GM12892 (cell line): Measurements from ENCODE around the gene FTHL17. TPM values are rescaled to one million over a fixed set of nuclear protein-coding genes. Genes with fewer than 3 reads are reported as not detected.

ENCODE experiments used
- DNase-seq: peaks from one replicate; pipeline ENCODE4 v3.0.0; 2011; ENCODE audit not compliant: insufficient read length
- FAIRE-seq: peaks from 2 replicates; lab custom pipeline; 2011; peaks lifted over from hg19 to GRCh38; lab: Jason Lieb, UNC
- POLR2A ChIP-seq: IDR thresholded peaks from 2 replicates; pipeline ENCODE4 v1.6.1; 2011; ENCODE audit warnings: low read depth, low read length, control low read depth
- POLR2AphosphoS5 ChIP-seq: IDR thresholded peaks from 2 replicates; pipeline ENCODE4 v1.6.1; 2011; ENCODE audit warnings: low read depth, low read length, control low read depth
- TAF1 ChIP-seq: IDR thresholded peaks from 2 replicates; pipeline ENCODE4 v1.6.1; 2011; ENCODE audit warnings: low read depth, mild to moderate bottlenecking, control low read depth, low read length, borderline replicate concordance
- polyA plus RNA-seq: library from polyadenylated mRNA; unstranded; fragments of >200 nt; gene quantifications from one replicate; pipeline ENCODE4 v1.2.1, GENCODE V29; 2012; ENCODE audit warnings: missing spikeins, inconsistent platforms; ENCODE audit not compliant: missing spikeins

FTHL17 gene
- polyA plus RNA-seq, result not detected

DNA sequence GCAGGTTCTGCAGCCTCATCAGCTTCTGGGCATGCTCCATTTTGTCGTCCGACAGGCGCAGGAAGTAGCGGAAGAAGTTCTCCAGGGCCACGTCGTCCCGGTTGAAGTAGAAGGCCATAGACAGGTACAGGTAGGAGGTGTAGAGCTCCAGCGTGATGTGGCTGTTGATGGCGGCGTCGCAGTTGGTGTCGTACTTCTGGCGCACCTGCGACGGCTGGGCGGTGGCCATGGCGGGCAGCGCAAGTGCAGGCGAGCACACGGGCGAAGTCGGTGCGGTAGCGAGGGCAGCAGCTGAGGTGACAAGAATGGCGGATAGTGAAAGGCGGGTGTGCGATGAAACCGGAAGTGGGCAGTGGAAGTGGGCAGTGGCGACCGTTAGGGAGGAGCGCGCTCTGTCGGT, at the start of gene FTHL17:
TSS of gene FTHL17 (minus strand) at position 317 of the 400 bp plus-strand sequence. CDS start at position 229, 88 bp downstream.
- no peak for TF ChIP-seq POLR2A
- no peak for TF ChIP-seq TAF1
- no peak for TF ChIP-seq POLR2AphosphoS5
- no peak for FAIRE-seq
- DNase-seq, result no peak

DNA sequence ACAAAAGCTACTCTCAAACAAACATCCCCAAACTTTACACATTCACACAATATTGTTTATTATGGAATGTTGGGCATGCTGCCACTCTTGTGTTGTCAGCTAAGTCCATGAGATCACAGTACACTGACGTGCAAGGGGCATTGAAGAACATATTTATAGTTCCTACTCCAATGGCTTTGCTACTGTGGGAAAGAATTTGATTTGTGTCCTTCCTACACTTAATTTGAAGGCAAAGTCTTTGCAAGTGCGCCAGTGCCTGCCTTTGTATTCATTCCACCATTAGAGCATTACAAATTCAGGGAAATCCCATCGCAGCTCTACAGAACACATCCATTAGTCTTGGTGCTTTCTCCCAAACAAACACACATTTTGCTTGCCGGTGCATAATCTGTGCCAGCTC, 45.4 kb upstream of the FTHL17 start:
- TF ChIP-seq TAF1 (no peak), POLR2AphosphoS5 (no peak), POLR2A (no peak)
- DNase-seq (no peak), FAIRE-seq (no peak)

DNA sequence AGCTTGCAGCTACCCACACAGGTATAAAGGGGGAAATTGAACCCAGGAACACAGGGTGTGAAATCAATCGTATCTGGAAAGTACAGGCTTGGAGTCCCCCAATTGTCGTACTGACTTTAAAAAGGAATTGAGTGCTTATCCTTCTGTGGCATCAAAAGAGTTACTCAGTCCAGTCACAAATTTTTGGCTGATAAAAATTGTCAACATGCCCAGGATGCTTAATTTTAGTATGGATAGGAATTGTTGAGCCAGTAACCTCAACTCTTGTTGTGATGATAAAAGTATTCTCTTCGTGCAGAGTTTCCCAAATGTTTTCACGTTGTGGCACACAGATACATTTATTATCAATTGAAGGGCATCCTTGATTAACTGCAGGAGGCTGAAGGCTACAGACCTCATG, 43.6 kb upstream of the FTHL17 start:
- DNase-seq (no peak), FAIRE-seq (no peak)
- TF ChIP-seq TAF1, result no peak

DNA sequence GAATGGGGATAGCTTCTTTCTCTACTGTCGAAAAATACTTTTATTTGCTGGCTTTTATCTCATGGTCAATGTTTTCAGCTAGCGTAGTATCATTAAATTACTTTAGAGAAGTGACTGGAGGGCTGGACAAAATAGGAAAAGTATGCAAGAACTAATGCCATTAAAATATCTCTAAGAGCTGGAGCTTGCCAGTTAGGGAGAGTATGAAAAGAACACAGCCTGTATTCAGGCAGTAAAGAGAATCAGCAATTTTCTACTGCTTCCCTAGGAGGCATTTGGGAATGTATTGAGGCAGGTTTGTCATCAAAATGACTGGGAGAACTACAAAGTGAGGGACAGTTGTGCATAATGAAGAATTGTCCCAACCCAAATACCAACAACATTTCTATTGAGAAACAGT, 43.0 kb upstream of the FTHL17 start:
- FAIRE-seq, result peak; percentile 36
- TF ChIP-seq POLR2AphosphoS5 (no peak), POLR2A (no peak), TAF1 (no peak)
- DNase-seq, result no peak

DNA sequence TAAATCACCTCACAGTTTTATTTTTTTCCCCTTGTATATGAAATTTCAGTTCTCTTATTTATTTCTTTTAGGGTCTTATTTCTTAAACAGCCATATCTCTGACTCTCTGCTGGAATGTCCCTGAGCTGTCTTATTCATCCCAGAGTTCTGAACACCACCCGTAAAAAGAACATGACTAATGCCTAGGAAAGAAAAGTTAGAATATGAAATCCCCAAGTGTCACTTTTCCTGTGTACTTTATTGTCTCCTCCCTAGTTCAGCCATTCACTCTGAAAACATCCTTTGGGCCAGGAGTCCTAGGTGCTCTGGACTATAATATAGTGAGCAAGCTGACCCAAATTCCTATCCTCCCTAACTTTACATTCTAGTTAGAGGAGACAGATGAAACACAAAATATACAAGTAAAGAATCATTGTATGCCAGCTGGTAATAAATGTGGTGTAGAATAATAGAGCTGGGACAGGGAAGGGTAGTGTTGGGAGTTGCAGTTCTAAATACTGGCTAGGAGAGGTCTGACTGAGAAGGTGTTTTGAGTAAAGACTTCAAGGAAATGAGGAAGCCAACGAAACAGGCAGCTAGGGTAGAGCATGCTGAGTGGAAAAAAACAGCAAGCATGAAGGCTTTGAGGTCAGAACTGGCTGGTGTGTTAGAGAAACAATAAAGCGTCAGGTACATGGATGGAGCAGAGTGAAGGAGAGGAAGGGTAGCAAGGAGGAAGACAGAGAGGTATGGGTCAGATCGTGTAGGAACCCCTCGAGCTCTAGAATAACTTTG, 40.6 kb upstream of the FTHL17 start:
- DNase-seq, result no peak
- no peak for FAIRE-seq
- TF ChIP-seq TAF1 (no peak), POLR2A (no peak), POLR2AphosphoS5 (no peak)

DNA sequence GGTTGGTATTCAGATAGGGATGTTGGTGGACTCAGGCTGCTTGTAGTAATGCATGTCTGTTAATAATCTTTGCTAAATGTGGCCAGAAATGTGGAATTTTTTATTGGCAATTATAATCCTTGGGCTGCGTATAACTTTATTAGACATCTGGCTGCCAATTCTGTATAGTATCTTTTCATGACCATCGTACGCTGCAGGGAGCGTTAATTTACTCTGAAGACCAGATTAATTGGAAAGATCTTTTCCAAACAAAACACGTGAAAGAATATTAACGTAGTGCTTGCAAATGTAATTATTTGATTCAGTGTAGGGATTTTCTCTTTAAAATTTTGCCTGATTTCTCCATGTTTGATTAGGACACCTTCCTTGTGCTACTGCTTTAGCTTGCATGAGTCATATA, 38.8 kb upstream of the FTHL17 start:
- no peak for TF ChIP-seq POLR2AphosphoS5
- no peak for TF ChIP-seq POLR2A
- TF ChIP-seq TAF1, result no peak
- DNase-seq (no peak), FAIRE-seq (no peak)

DNA sequence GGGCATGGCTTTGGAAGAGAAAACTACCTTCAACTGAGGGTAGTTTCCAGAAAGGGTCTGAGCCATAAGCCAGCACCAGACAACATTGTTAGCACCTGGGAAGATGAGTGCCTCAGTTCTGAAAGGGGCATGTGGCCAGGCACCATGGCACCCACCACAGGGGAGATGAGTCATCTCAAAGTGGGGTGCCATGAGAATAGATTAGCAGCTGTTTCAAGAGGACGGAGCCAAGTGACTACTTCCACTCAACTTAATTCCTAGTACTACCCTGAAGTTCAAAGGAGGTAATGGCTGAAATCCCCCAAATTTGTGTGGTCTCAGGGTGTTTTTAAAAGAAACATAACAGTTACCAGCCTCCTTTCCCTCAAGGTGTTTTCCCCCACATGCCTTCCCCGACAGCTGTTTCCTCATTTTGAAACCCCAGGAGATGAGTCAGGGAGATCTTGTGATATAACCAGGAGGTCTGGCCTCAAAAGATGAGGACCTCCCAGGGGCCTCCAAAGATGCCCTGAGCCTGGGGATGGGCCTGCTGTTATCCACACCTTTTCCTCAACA, 27.8 kb upstream of the FTHL17 start:
- TF ChIP-seq TAF1 (no peak), POLR2AphosphoS5 (no peak), POLR2A (no peak)
- FAIRE-seq (no peak), DNase-seq (no peak)

DNA sequence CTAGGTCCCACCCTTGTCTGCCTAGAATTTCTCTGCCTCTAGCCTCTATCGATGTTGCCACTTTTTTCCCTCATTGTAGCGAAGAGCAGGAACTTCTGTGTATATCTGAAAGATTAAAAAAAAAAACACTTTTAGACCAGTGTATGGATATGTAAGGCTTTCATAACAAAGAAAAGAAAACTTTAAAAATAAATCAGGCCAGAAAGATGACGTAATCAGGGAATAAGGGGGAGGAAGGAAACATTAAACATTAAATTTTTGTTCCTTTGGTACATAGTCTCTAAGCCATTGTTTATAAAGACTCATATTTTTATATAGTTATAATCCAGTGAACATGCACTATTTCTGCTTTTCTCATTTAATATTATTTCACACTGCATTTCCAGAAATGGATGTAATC, 26.2 kb upstream of the FTHL17 start:
- no peak for TF ChIP-seq TAF1
- TF ChIP-seq POLR2AphosphoS5, result no peak
- no peak for TF ChIP-seq POLR2A
- DNase-seq (no peak), FAIRE-seq (no peak)

DNA sequence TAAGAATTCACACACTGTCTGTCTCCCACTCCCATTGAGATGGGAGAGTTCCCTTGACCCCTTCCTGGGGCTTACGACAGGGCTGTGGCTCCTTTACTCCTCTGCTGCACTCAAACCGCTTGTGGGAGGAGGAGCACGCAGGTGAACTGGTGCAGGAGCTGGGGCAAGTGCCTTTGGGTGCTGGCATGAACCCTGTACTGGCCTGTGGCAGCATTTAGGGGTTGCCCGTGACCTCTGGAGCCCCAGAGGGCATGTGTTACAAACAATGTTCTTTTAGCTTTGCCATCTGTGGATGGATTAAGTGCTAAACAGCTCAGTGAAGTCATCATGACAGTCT, 21.8 kb upstream of the FTHL17 start:
- TF ChIP-seq TAF1 (no peak), POLR2AphosphoS5 (no peak), POLR2A (no peak)
- DNase-seq (no peak), FAIRE-seq (no peak)

DNA sequence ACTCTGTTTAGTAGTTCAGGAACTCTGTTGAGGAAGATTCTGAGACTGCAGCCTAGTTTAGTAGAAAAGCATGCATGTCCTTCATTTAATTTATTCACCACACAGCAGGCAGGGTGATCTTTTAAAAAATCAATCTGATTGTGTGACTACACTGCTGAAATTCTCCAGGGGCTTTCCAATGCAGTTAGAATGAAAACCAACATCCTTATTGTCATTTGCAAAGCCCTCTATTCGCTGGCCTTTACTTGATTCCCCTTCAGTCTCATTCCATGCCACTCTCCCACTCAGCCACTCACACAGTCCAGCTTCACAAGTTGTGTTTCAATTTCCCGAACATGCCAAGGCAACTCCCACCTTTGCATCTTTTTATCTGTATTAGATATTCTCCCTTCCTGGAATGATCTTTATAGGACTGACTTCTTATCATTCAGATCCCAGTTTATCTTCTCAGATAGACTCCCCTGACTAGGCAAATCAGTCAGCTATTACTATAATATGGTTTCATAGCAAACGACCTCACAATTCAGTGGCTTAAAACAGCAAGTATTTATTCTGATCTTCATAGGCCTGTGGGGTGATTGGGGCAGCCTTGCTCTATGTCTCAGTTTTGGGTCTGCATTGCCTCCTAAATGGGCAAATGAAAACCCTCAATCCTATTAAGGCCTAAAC, 21.3 kb upstream of the FTHL17 start:
- DNase-seq (no peak), FAIRE-seq (no peak)
- TF ChIP-seq POLR2AphosphoS5, result no peak
- no peak for TF ChIP-seq POLR2A
- TF ChIP-seq TAF1, result no peak

DNA sequence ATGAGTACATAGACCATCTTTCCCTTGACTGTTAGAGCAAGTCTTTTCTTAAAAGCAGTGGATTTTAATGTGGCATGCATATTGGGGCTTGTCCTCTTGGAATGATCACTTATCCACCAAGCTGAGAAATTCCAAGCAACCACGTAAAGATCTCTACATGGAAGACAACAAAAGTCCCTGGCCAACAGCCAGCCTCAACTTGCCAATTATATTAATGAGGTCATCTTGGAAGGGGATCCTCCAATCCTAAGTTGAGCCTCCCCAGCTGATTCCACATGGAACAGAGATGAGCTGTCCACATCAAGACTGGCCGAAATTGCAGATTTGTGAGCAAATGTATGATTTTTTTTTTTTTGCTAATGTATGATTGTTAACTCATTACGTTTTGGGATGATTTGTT, 20.6 kb upstream of the FTHL17 start:
- no peak for TF ChIP-seq POLR2A
- TF ChIP-seq TAF1, result no peak
- no peak for TF ChIP-seq POLR2AphosphoS5
- no peak for DNase-seq
- no peak for FAIRE-seq

DNA sequence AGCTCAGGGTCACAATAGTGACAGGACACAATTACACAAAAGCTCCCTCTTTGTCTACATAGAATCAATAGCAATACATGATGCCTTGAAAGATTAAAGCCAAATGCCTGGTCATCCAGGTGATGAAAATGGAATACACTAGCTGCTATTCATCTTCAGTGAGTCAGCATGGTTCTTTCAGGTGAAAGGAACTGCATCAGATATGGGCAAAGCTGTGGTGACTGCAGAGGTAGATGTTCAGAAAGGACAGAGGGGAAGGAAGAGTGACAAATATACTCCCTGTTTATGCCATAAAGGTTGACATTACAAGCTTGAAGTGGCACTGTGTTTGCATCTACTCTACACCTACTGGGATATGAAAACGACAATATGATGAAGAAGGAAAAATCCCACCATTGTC, 20.0 kb upstream of the FTHL17 start:
- TF ChIP-seq POLR2A, result no peak
- no peak for TF ChIP-seq POLR2AphosphoS5
- TF ChIP-seq TAF1, result no peak
- DNase-seq, result no peak
- no peak for FAIRE-seq
